Mammary epithelial cell (primary cell): Measurements from ENCODE around the gene CHL1.

Experiments
- EZH2 ChIP-seq: IDR thresholded peaks from 2 replicates; pipeline ENCODE4 v1.6.1; 2012; ENCODE audit warnings: low read length, inconsistent platforms, borderline replicate concordance
- TF ChIP-seq, protein P1 (sequence below), 2 donors: IDR thresholded peaks in 1 of 2; conservative IDR thresholded peaks in 1 of 2; 2 replicates each; pipeline ENCODE4 v1.5.1; 2011 to 2012; ENCODE audit warnings: inconsistent platforms in 2 of 2, low read length in 2 of 2, mild to moderate bottlenecking in 2 of 2, control low read depth in 1 of 2, low read depth in 1 of 2; ENCODE audit not compliant: insufficient read depth in 1 of 2; ENCODE audit errors: extremely low read depth in 1 of 2

DNA sequence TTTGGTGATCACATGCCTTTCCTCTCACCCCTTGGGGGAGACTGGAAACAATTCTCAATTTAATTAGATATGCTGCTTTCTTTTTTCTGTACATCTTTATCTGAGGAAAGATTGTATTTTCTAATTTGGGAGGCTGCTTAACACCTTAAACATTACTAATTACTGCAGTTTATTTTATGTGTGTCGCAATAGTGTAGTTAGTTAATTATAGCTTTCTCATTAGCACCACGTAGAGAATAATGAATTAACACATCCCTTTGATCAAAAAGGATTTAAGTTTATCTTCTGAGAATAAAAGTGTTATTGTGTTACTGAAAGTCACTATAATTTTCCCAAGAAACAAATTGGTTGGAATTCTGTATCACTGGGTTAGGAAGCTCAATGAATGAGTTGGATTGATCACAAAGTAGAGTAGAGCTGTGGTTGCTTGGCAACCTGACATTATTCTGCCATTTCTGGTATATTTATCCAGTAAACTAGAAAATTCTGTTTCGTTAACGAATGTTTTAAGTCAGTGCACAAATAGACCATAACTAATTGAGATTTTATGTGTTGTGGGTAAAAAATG is 4.3 kb downstream of the CHL1 start:
- TF ChIP-seq, protein P1, sequence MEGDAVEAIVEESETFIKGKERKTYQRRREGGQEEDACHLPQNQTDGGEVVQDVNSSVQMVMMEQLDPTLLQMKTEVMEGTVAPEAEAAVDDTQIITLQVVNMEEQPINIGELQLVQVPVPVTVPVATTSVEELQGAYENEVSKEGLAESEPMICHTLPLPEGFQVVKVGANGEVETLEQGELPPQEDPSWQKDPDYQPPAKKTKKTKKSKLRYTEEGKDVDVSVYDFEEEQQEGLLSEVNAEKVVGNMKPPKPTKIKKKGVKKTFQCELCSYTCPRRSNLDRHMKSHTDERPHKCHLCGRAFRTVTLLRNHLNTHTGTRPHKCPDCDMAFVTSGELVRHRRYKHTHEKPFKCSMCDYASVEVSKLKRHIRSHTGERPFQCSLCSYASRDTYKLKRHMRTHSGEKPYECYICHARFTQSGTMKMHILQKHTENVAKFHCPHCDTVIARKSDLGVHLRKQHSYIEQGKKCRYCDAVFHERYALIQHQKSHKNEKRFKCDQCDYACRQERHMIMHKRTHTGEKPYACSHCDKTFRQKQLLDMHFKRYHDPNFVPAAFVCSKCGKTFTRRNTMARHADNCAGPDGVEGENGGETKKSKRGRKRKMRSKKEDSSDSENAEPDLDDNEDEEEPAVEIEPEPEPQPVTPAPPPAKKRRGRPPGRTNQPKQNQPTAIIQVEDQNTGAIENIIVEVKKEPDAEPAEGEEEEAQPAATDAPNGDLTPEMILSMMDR (conservative IDR thresholded peaks at IDR 0.05 in 1 of 2, IDR thresholded peaks at IDR 0.05 in 1 of 2; ENCODE audit: extremely low read depth in 1 of 2, insufficient read depth in 1 of 2, low read depth in 1 of 2, low read length in 2 of 2) = no peak
- no peak for TF ChIP-seq EZH2
